ENCODE results near the gene IFNW1. TPM values are rescaled to one million over a fixed set of nuclear protein-coding genes. Genes with fewer than 3 reads are reported as not detected.
"Not testable (repeated sequence)": the region's sequence is repeated elsewhere in the genome, so short reads cannot be mapped to it uniquely, and the experiment has no call there.

Gene IFNW1
- polyA plus RNA-seq (2011; rRNA removed) (not detected in 2 replicates), polyA minus RNA-seq (2011; rRNA and poly(A)+ RNA removed) (not detected in 2 replicates)

- no peak within 1 kb of the TSS for H3K27ac ChIP-seq (ENCODE audit: low read depth, low read length)
- ChIA-PET POLR2A (no interaction called here), CTCF (no interaction called here)
- H3K4me3 ChIP-seq (ENCODE audit: low read depth, low read length): no peak within 1 kb of the TSS
- H3K27me3 ChIP-seq (ENCODE audit: control insufficient read depth, insufficient read depth, low read length): peaks cover 2% of the 10 kb centered on the region
- H3K9me3 ChIP-seq (ENCODE audit: control insufficient read depth, insufficient read depth, low read length): no peaks in the 10 kb centered on the region
- no peak for DNase-seq (ENCODE audit: low read depth, low spot score)
- TF ChIP-seq CTCF (IDR thresholded peaks at IDR 0.05; ENCODE audit: low read depth, low read length): 0 out of 2 replicates have a peak, but pooled peaks have one; percentile 10
Observed at GRCh38 chr9:21141427-21141882, at the start of gene IFNW1. TSS of gene IFNW1 (minus strand) at chr9:21141832. CDS start at chr9:21141570, 262 bp downstream.

- H3K27me3 ChIP-seq (ENCODE audit: control insufficient read depth, insufficient read depth, low read length); CTCF ChIA-PET; H3K9me3 ChIP-seq (ENCODE audit: control insufficient read depth, insufficient read depth, low read length); H3K4me3 ChIP-seq (ENCODE audit: low read depth, low read length); POLR2A ChIA-PET; DNase-seq (ENCODE audit: low read depth, low spot score); H3K27ac ChIP-seq (ENCODE audit: low read depth, low read length): not testable (repeated sequence)
Observed at GRCh38 chr9:21187487-21187886, 45.9 kb upstream of the IFNW1 start, which contains the start of gene IFNA4. TSS of gene IFNA4 (minus strand) at chr9:21187587. CDS start at chr9:21187531, 56 bp downstream.

GRCh38 chr9:21182810-21183736 is 41.4 kb upstream of the IFNW1 start:
- POLR2A ChIA-PET; H3K9me3 ChIP-seq (ENCODE audit: control insufficient read depth, insufficient read depth, low read length); H3K4me3 ChIP-seq (ENCODE audit: low read depth, low read length); H3K27me3 ChIP-seq (ENCODE audit: control insufficient read depth, insufficient read depth, low read length); DNase-seq (ENCODE audit: low read depth, low spot score); H3K27ac ChIP-seq (ENCODE audit: low read depth, low read length): not testable (repeated sequence)
- CTCF ChIA-PET: interaction anchor here (0.6 to 1.4 kb wide), 6 partner anchors 9 to 1941 kb away, joined by 3 to 8 read pairs (median 4); no protein-coding TSS in a partner anchor
- peak; percentile 45 for TF ChIP-seq CTCF (IDR thresholded peaks at IDR 0.05; ENCODE audit: low read depth, low read length)

GRCh38 chr9:21174671-21175070 is 33.0 kb upstream of the IFNW1 start:
- no peak for TF ChIP-seq CTCF (IDR thresholded peaks at IDR 0.05; ENCODE audit: low read depth, low read length)
- CTCF ChIA-PET: interaction anchor here (1.8 kb wide), 1 partner anchor 8 kb away, joined by 8 read pairs; no protein-coding TSS in a partner anchor
- no peak for DNase-seq (ENCODE audit: low read depth, low spot score)
- Histone ChIP-seq H3K27ac (ENCODE audit: low read depth, low read length) (no peak overlapping the region), H3K27me3 (ENCODE audit: control insufficient read depth, insufficient read depth, low read length) (no peaks in the 10 kb centered on the region), H3K9me3 (ENCODE audit: control insufficient read depth, insufficient read depth, low read length) (no peaks in the 10 kb centered on the region), H3K4me3 (ENCODE audit: low read depth, low read length) (no peak overlapping the region)
- POLR2A ChIA-PET: no interaction called here

- POLR2A ChIA-PET: no interaction called here
- Histone ChIP-seq H3K27me3 (ENCODE audit: control insufficient read depth, insufficient read depth, low read length) (no peaks in the 10 kb centered on the region), H3K9me3 (ENCODE audit: control insufficient read depth, insufficient read depth, low read length) (no peaks in the 10 kb centered on the region), H3K27ac (ENCODE audit: low read depth, low read length) (no peak overlapping the region), H3K4me3 (ENCODE audit: low read depth, low read length) (no peak overlapping the region)
- CTCF ChIA-PET: no interaction called here
- DNase-seq (ENCODE audit: low read depth, low spot score): no peak
- no peak for TF ChIP-seq CTCF (IDR thresholded peaks at IDR 0.05; ENCODE audit: low read depth, low read length)
Observed at GRCh38 chr9:21172156-21172555, 30.5 kb upstream of the IFNW1 start.

Data from AG04450 (cell line).